Panc1 (cell line): ENCODE measurements around the gene PRPF18.

Experiments
- POLR2AphosphoS5 ChIP-seq: IDR thresholded peaks from 2 replicates; pipeline ENCODE4 v1.6.1; 2012; ENCODE audit warnings: mild to moderate bottlenecking, low read depth, low read length, moderate library complexity
- SIN3A ChIP-seq: IDR thresholded peaks from 2 replicates; pipeline ENCODE4 v1.6.1; 2012; ENCODE audit warnings: low read depth, mild to moderate bottlenecking, low read length, moderate library complexity, borderline replicate concordance; ENCODE audit not compliant: insufficient read depth

DNA sequence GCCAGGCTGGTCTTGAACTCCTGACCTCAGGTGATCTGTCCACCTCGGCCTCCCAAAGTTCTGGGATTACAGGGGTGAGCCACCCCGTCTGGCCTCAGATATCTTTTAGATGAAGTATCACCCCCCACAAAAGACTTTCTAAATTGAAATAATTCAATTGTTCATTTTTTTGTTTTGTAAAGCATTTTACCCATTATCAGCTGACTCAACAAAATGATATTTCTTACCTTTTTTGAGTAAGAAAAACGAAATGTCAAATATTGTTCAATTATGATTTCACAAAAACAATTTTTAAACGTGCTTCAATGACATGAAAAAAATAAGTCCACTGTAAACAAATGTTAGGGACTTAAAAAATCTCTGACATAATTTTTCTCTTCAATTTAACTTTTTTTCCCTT, 822 bp upstream of the PRPF18 start:
- no peak for TF ChIP-seq POLR2AphosphoS5
- no peak for TF ChIP-seq SIN3A
